Measurements from ENCODE around the gene DSCAML1.

DNA sequence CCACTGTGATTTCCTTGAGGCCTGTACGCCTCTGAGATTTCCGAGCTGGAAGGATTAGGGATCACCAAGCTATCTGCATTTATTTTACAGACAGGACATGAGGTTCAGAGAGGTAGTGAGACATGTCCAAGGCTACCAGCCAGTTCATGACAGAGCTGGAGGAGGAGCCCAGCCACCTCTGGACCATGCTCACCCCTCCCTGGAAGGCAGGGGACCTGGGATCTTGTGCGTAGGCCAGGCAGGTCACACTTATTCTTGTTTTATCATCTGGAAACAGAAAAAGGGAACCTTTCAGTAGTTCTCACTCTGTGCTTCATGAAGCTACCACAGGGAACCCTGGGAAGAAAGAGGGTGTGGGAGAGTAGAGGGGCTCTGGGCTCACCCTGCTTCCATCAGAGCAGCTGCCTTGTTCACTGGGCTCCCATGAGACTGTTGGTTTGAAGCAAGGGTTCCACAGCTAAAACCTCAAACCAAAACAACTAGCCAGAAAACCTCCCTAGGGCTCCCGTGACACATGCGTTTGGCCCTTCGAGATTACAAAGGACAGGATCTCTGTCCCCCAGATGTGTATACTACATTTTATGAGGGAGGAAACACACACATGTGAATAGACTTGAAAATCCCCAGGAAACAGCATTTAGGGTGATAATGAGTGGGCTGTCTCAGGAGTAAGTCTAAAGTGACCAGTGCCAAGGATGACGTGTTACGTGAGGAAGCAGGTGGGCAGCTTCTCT, 106.4 kb downstream of the DSCAML1 start:
- no peak for TF ChIP-seq HMGXB4 (CRISPR knock-in tag; IDR thresholded peaks at IDR 0.05)
- no peak for TF ChIP-seq CTCF (IDR thresholded peaks at IDR 0.05)
- no peak for TF ChIP-seq E2F1 (CRISPR knock-in tag; IDR thresholded peaks at IDR 0.05)
- TF ChIP-seq, protein P1, sequence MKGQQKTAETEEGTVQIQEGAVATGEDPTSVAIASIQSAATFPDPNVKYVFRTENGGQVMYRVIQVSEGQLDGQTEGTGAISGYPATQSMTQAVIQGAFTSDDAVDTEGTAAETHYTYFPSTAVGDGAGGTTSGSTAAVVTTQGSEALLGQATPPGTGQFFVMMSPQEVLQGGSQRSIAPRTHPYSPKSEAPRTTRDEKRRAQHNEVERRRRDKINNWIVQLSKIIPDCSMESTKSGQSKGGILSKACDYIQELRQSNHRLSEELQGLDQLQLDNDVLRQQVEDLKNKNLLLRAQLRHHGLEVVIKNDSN (CRISPR knock-in tag; IDR thresholded peaks at IDR 0.05): no peak
